ENCODE results near the gene FAM78A.

The FAM78A gene

GRCh38 chr9:131299961-131300347 is 23.6 kb upstream of the FAM78A start:
- no peak for DNase-seq (ENCODE audit: low read depth)
- H3K4me3 ChIP-seq (ENCODE audit: low read length): no peak overlapping the region
- TF ChIP-seq CTCF (conservative IDR thresholded peaks at IDR 0.05; ENCODE audit: low read depth, low read length): no peak

- no peak for DNase-seq (ENCODE audit: low read depth)
- TF ChIP-seq CTCF (conservative IDR thresholded peaks at IDR 0.05; ENCODE audit: low read depth, low read length): no peak
- no peak overlapping the region for H3K4me3 ChIP-seq (ENCODE audit: low read length)
Observed at GRCh38 chr9:131299346-131299960, 23.1 kb upstream of the FAM78A start.

DNA sequence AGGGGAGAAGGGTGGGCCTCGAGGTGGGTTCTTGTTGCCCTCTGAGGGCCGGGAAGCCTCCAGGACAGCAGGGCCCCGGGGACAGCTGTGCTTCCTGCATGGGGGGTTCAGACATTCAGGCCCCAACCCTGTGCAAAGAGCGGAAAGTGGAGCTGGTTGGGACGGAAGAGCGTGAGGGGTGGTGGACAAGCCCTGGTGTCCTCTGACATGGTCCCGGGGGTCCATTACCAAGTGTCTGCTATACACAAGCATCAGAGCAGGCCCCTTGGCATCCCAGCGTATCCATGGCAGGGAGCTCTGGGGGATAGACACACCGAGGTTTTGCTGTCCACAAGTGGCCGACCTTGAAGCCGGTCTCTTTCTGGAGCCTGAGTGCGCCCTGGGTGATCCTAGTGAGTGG is 22.5 kb upstream of the FAM78A start:
- no peak for TF ChIP-seq CTCF (conservative IDR thresholded peaks at IDR 0.05; ENCODE audit: low read depth, low read length)
- no peak for DNase-seq (ENCODE audit: low read depth)
- no peak overlapping the region for H3K4me3 ChIP-seq (ENCODE audit: low read length)

- TF ChIP-seq CTCF (conservative IDR thresholded peaks at IDR 0.05; ENCODE audit: low read depth, low read length): no peak
- H3K4me3 ChIP-seq (ENCODE audit: low read length): no peak overlapping the region
- DNase-seq (ENCODE audit: low read depth): no peak
Observed at GRCh38 chr9:131298341-131298740, 22.0 kb upstream of the FAM78A start.

DNA sequence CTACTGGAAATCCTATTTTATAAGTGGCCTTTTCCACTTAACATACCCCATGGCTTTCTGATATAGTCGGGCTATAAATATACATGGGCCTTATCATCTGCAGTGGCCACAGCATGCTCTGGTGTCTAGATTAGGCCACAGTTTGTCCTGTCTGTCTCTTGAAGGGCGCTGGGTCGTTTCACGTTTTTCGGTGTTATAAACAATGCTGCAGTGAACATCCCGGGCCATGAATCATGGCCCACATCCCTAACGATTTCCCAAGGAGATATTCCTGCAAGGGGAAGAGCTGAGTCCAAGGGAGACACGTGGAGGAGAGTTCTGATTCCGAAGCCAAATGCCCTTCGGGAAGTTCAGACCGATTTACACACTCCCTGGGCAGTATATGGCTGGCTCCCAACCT is 21.6 kb upstream of the FAM78A start:
- no peak for TF ChIP-seq CTCF (conservative IDR thresholded peaks at IDR 0.05; ENCODE audit: low read depth, low read length)
- no peak overlapping the region for H3K4me3 ChIP-seq (ENCODE audit: low read length)
- DNase-seq (ENCODE audit: low read depth): no peak

DNA sequence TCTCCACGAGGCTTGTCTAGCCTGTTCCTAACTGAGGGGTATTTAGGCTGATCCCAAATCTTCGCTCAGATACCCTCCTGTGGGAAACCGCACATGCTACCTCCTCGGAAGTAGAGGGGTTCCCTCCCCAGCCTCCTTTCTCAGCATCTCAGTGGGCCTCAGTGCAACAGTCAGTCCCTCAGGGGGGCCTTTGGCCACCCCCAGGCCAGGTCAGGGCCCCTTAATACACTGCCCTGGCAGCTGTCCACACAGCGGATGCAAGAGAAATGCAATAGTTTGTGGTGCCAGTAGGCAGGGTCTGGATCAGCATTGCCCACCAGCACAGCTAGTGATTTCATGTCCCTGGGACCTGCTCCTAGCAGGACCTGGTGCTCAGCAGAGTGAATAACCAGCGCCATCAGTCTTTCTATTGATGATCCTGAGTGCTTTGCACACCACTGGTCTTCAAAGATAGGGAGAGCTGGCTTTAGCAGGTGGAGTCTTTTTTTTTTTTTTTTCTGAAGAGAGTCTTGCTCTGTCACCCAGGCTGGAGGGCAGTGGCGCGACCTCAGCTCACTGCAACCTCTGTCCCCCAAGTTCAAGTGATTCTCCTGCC is 20.7 kb upstream of the FAM78A start:
- no peak for DNase-seq (ENCODE audit: low read depth)
- TF ChIP-seq CTCF (conservative IDR thresholded peaks at IDR 0.05; ENCODE audit: low read depth, low read length): no peak
- no peak overlapping the region for H3K4me3 ChIP-seq (ENCODE audit: low read length)

DNA sequence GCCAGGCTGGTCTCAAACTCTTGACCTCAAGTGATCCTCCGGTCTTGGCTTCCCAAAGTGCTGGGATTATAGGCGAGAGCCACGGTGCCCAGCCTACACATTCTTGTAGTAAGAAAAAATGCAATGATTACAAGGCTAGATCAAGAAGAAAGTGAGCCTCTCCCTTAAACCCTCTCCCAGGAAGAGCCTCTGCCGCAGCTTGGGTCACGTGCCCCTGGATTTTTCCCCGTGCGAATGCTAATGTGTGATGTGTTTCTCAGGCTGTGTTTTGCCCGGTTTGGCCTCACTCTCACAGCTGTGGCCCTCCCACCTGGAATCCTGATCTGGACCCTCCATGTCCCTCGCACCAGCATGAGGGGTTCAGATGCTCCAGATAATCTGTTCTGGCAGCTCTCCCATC is 20.1 kb upstream of the FAM78A start:
- no peak for TF ChIP-seq CTCF (conservative IDR thresholded peaks at IDR 0.05; ENCODE audit: low read depth, low read length)
- DNase-seq (ENCODE audit: low read depth): peak; percentile 12
- no peak overlapping the region for H3K4me3 ChIP-seq (ENCODE audit: low read length)
